ENCODE data around the gene UNC45A. TPM values are rescaled to one million over a fixed set of nuclear protein-coding genes. Genes with fewer than 3 reads are reported as not detected.

Gene UNC45A
- total RNA-seq, 1 experiment from 2014 or later, result 101 TPM

- TF ChIP-seq ZNF396 (CRISPR knock-in tag; IDR thresholded peaks at IDR 0.05; ENCODE audit: borderline replicate concordance) (no peak), KAT7 (CRISPR knock-in tag; IDR thresholded peaks at IDR 0.05; ENCODE audit: borderline replicate concordance) (peak; percentile 47; the same call in 1 of the 2 replicates), ZBTB43 (CRISPR knock-in tag; IDR thresholded peaks at IDR 0.05) (0 out of 2 replicates have a peak, but pooled peaks have one; percentile 7), ZNF425 (CRISPR knock-in tag; conservative IDR thresholded peaks at IDR 0.05) (no peak), RELA (CRISPR knock-in tag; IDR thresholded peaks at IDR 0.05; ENCODE audit: borderline replicate concordance) (0 out of 2 replicates have a peak, but pooled peaks have one; percentile 65)
Observed at GRCh38 chr15:90994059-90994416, 59.0 kb downstream of the UNC45A start (continued).

- Mint-ChIP-seq H3K36me3 (peaks cover 26% of the 10 kb centered on the region), H3K9me3 (no peaks in the 10 kb centered on the region)
- CTCF ChIA-PET, result interaction anchor here (0.7 to 3.7 kb wide), 6 partner anchors 38 to 253 kb away, joined by 3 to 31 read pairs (median 4); partner anchors contain the start of genes HDDC3 and RCCD1
- TF ChIP-seq SMAD4 (CRISPR knock-in tag; IDR thresholded peaks at IDR 0.05) (no peak; the same call in 1 of the 2 replicates), CBFB (CRISPR knock-in tag; IDR thresholded peaks at IDR 0.05; ENCODE audit: low read depth) (no peak; the same call in 1 of the 2 replicates), FOXP1 (CRISPR knock-in tag; IDR thresholded peaks at IDR 0.05; ENCODE audit: borderline replicate concordance) (peak; percentile 92), RELA (CRISPR knock-in tag; IDR thresholded peaks at IDR 0.05; ENCODE audit: borderline replicate concordance) (no peak; the same call in 1 of the 2 replicates), GABPB1 (CRISPR knock-in tag; IDR thresholded peaks at IDR 0.05) (peak; percentile 75), ESRRA (CRISPR knock-in tag; IDR thresholded peaks at IDR 0.05; ENCODE audit: borderline replicate concordance) (peak; percentile 48; the same call in 1 of the 2 replicates), ZBTB43 (CRISPR knock-in tag; IDR thresholded peaks at IDR 0.05) (0 out of 2 replicates have a peak, but pooled peaks have one; percentile 20), PRRX2 (CRISPR knock-in tag; IDR thresholded peaks at IDR 0.05) (no peak), AFF4 (CRISPR knock-in tag; IDR thresholded peaks at IDR 0.05; ENCODE audit: borderline replicate concordance) (no peak), CTCF (IDR thresholded peaks at IDR 0.05) (no peak), ZNF317 (CRISPR knock-in tag; IDR thresholded peaks at IDR 0.05; ENCODE audit: borderline replicate concordance, low read depth) (no peak), ATF3 (CRISPR knock-in tag; conservative IDR thresholded peaks at IDR 0.05) (no peak), FOXK1 (CRISPR knock-in tag; IDR thresholded peaks at IDR 0.05) (peak; percentile 69), JUN (CRISPR knock-in tag; IDR thresholded peaks at IDR 0.05) (peak; percentile 68; the same call in 1 of the 2 replicates), USF1 (CRISPR knock-in tag; IDR thresholded peaks at IDR 0.05) (peak; percentile 53; the same call in 1 of the 2 replicates), FOXJ3 (CRISPR knock-in tag; IDR thresholded peaks at IDR 0.05; ENCODE audit: borderline replicate concordance) (no peak), ZNF232 (CRISPR knock-in tag; IDR thresholded peaks at IDR 0.05) (peak; percentile 82; the same call in 1 of the 2 replicates), ETV6 (CRISPR knock-in tag; IDR thresholded peaks at IDR 0.05) (peak; percentile 52; the same call in 1 of the 2 replicates), ZNF416 (CRISPR knock-in tag; IDR thresholded peaks at IDR 0.05) (no peak)
Observed at GRCh38 chr15:90994417-90995311, 59.6 kb downstream of the UNC45A start, which contains the start of gene PRC1. Gene PRC1, minus strand, starts transcription at chr15:90994535. Its CDS starts 118 bp downstream, at chr15:90994417.

More at GRCh38 chr15:90994417-90995311, 59.6 kb downstream of the UNC45A start, which contains the start of gene PRC1:
- ATAC-seq (peak; percentile 97), DNase-seq (ENCODE audit: low spot score) (peak; percentile 99)
- POLR2A ChIA-PET, result interaction anchor here (0.6 to 1.2 kb wide), 7 partner anchors 14 to 55 kb away, joined by 3 to 4 read pairs (median 3); partner anchors contain the start of gene RCCD1
- H3K27me3 Mint-ChIP-seq (ENCODE audit: low read depth), result no peaks in the 10 kb centered on the region
- H3K27ac Mint-ChIP-seq, result peak within 1 kb of the TSS; percentile 99
- peaks cover 23% of the 10 kb centered on the region for H3K4me1 Mint-ChIP-seq
- peak within 1 kb of the TSS; percentile 99 for H3K4me3 Mint-ChIP-seq

All from WTC11 (cell line).